PC-3 (cell line): ENCODE results near the gene SLC22A2. TPM values are rescaled to one million over a fixed set of nuclear protein-coding genes. Genes with fewer than 3 reads are reported as not detected.
"Not testable (repeated sequence)": the region's sequence is repeated elsewhere in the genome, so short reads cannot be mapped to it uniquely, and the experiment has no call there.

Experiments used
- ATAC-seq: fragments of 200-7000 bp; cut with Tn5 transposase; 2 replicates; pipeline ENCODE4 v1.9.1; 2020; ENCODE audit warnings: mild to moderate bottlenecking, moderate library complexity
- BruUV-seq: library from RNA; stranded (reverse); fragments of 400-500 nt; replicated peaks from 2 replicates; lab custom pipeline; 2021; lab: Mats Ljungman, UMichigan
- CTCF ChIA-PET: fragments of 300-600 bp; sonication (Branson Sonifier 250); formaldehyde crosslinking; loops from one replicate; lab custom pipeline; 2022; ENCODE audit warnings: antibody characterized with exemption; lab: Charles Lee
- POLR2A ChIA-PET: fragments of 300-600 bp; sonication (Branson Sonifier 250); formaldehyde crosslinking; loops from one replicate; lab custom pipeline; 2022; ENCODE audit warnings: antibody characterized with exemption; ENCODE audit not compliant: unreplicated experiment; lab: Charles Lee
- DNase-seq: peaks from one replicate; pipeline ENCODE4 v3.0.0-alpha.2; 2015
- H2AFZ ChIP-seq: fragments of 300-600 bp; sonication (generic); 2 replicates; pipeline ENCODE4 v1.6.0; 2016; ENCODE audit warnings: antibody characterized with exemption, low read length
- H3F3A ChIP-seq: fragments of 300-600 bp; sonication (generic); one replicate; pipeline ENCODE4 v1.6.0; 2017; ENCODE audit warnings: antibody characterized with exemption, low read length, control low read depth, mild to moderate bottlenecking; ENCODE audit not compliant: unreplicated experiment
- H3K27ac ChIP-seq: fragments of 300-600 bp; sonication (generic); 2 replicates; pipeline ENCODE4 v1.5.1; 2016; ENCODE audit warnings: mild to moderate bottlenecking, low read length
- H3K27me3 ChIP-seq: fragments of 300-600 bp; sonication (generic); 2 replicates; pipeline ENCODE4 v1.6.1; 2016; ENCODE audit warnings: low read length, mixed read lengths
- H3K36me3 ChIP-seq: fragments of 300-600 bp; sonication (generic); 2 replicates; pipeline ENCODE4 v1.6.1; 2016; ENCODE audit warnings: low read depth, mixed run types, low read length, mixed read lengths
- H3K4me1 ChIP-seq: fragments of 300-600 bp; sonication (generic); 2 replicates; pipeline ENCODE4 v1.5.1; 2016; ENCODE audit warnings: low read length; ENCODE audit not compliant: insufficient read depth
- H3K4me2 ChIP-seq: fragments of 300-600 bp; sonication (generic); 2 replicates; pipeline ENCODE4 v1.6.0; 2016; ENCODE audit warnings: low read length
- H3K4me3 ChIP-seq: fragments of 300-600 bp; sonication (generic); 2 replicates; pipeline ENCODE4 v1.5.1; 2016; ENCODE audit warnings: mild to moderate bottlenecking, low read length, mixed read lengths
- H3K79me2 ChIP-seq: fragments of 300-600 bp; sonication (generic); 2 replicates; pipeline ENCODE4 v1.6.1; 2017; ENCODE audit warnings: low read length, mixed read lengths
- H3K9ac ChIP-seq: fragments of 300-600 bp; sonication (generic); 2 replicates; pipeline ENCODE4 v1.6.0; 2016; ENCODE audit warnings: mild to moderate bottlenecking, low read length
- H3K9me2 ChIP-seq: fragments of 300-600 bp; sonication (generic); replicated peaks from 2 replicates; pipeline ENCODE4 v1.6.1; 2016; ENCODE audit warnings: mixed run types, low read length, mixed read lengths
- H3K9me3 ChIP-seq: fragments of 300-600 bp; sonication (generic); 2 replicates; pipeline ENCODE4 v1.6.1; 2016; ENCODE audit warnings: low read length, mixed read lengths
- H4K20me1 ChIP-seq: fragments of 300-600 bp; sonication (generic); 2 replicates; pipeline ENCODE4 v1.6.1; 2016; ENCODE audit warnings: low read length, mixed read lengths
- EZH2 ChIP-seq: fragments of 300-600 bp; sonication (generic); IDR thresholded peaks from one replicate; pipeline ENCODE4 v1.6.1; 2017; ENCODE audit warnings: antibody characterized with exemption, mild to moderate bottlenecking, low read length; ENCODE audit not compliant: unreplicated experiment
- EZH2phosphoT487 ChIP-seq: fragments of 300-600 bp; sonication (generic); IDR thresholded peaks from 2 replicates; pipeline ENCODE4 v1.6.1; 2018; ENCODE audit warnings: mild to moderate bottlenecking, antibody characterized with exemption, low read length, borderline replicate concordance
- intact Hi-C: fragments of 100-400 bp; cut with micrococcal nuclease; formaldehyde crosslinking; loops from 2 replicates; pipeline ENCODE4 v1.9.0; 2023
- total RNA-seq: library from RNA; depleted of rRNA; stranded (reverse); fragments of >200 nt; gene quantifications from 2 replicates; pipeline ENCODE4 v1.2.3, GENCODE V29; 2014
- TF ChIP-seq, protein P1 (sequence below): fragments of 300-600 bp; sonication (generic); conservative IDR thresholded peaks from 2 replicates; pipeline ENCODE4 v1.5.1; 2017; ENCODE audit warnings: antibody characterized with exemption, low read depth, mild to moderate bottlenecking, low read length

SLC22A2 gene
- total RNA-seq, 1 experiment from 2014 or later = not detected

DNA sequence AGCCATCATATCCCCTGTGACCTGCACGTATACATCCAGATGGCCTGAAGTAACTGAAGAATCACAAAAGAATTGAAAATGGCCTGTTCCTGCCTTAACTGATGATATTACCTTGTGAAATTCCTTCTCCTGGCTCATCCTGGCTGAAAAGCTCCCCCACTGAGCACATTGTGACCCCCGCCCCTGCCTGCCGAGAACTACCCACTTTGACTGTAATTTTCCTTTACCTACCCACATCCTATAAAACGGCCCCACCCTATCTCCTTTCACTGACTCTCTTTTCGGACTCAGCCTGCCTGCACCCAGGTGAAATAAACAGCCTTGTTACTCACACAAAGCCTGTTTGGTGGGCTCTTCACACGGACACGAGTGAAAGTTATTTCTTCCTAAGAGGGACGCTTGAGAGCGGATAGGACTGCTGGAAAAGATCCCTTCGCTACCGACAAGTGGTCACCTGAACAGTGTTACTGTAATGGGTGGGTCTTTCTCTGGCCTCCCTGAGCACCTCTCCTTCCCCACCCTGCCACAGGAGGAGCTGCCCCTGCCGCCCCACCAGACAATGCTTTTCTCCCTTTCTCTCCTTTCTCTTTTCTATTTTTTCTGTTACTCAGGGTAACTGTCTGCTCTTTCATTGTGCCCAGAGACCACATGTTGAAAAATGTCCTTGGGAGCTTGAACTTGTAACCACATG, 24.5 kb downstream of the SLC22A2 start:
- H3K27me3 ChIP-seq, H3K4me2 ChIP-seq, H3K36me3 ChIP-seq, H3K9me2 ChIP-seq, ATAC-seq, H3K9ac ChIP-seq, H3K4me3 ChIP-seq, POLR2A ChIA-PET, CTCF ChIA-PET, H3K79me2 ChIP-seq, DNase-seq, H3K9me3 ChIP-seq, H3K27ac ChIP-seq, H2AFZ ChIP-seq, H3F3A ChIP-seq, H4K20me1 ChIP-seq, intact Hi-C loops, BruUV-seq: not testable (repeated sequence)
- peaks cover 26% of the 10 kb centered on the region for H3K4me1 ChIP-seq

- H3K4me1 ChIP-seq = no peaks in the 10 kb centered on the region
- intact Hi-C loops = no loop called here
- H3K9me3 ChIP-seq = no peaks in the 10 kb centered on the region
- no peaks in the 10 kb centered on the region for H3K36me3 ChIP-seq
- ChIA-PET POLR2A (no interaction called here), CTCF (no interaction called here)
- H3K4me3 ChIP-seq = no peak overlapping the region
- H3K9me2 ChIP-seq = no peaks in the 10 kb centered on the region
- no peak overlapping the region for H3K9ac ChIP-seq
- no peak overlapping the region for H3K27ac ChIP-seq
- H2AFZ ChIP-seq = no peak overlapping the region
- ATAC-seq (no peak), DNase-seq (no peak)
- H3K4me2 ChIP-seq = no peak overlapping the region
- no TSS peak for BruUV-seq
- no peaks in the 10 kb centered on the region for H3K27me3 ChIP-seq
- no peaks in the 10 kb centered on the region for H3F3A ChIP-seq
- no peak for TF ChIP-seq EZH2
- no peak for TF ChIP-seq EZH2phosphoT487
- TF ChIP-seq, protein P1, sequence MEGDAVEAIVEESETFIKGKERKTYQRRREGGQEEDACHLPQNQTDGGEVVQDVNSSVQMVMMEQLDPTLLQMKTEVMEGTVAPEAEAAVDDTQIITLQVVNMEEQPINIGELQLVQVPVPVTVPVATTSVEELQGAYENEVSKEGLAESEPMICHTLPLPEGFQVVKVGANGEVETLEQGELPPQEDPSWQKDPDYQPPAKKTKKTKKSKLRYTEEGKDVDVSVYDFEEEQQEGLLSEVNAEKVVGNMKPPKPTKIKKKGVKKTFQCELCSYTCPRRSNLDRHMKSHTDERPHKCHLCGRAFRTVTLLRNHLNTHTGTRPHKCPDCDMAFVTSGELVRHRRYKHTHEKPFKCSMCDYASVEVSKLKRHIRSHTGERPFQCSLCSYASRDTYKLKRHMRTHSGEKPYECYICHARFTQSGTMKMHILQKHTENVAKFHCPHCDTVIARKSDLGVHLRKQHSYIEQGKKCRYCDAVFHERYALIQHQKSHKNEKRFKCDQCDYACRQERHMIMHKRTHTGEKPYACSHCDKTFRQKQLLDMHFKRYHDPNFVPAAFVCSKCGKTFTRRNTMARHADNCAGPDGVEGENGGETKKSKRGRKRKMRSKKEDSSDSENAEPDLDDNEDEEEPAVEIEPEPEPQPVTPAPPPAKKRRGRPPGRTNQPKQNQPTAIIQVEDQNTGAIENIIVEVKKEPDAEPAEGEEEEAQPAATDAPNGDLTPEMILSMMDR = no peak
- H3K79me2 ChIP-seq = no peaks in the 10 kb centered on the region
- H4K20me1 ChIP-seq = no peaks in the 10 kb centered on the region
These were observed 30.9 kb downstream of the SLC22A2 start for GRCh38 chr6:160227769-160228161.

GRCh38 chr6:160227038-160227768, 31.4 kb downstream of the SLC22A2 start:
- no peaks in the 10 kb centered on the region for H3K9me2 ChIP-seq
- no peaks in the 10 kb centered on the region for H3K9me3 ChIP-seq
- no peaks in the 10 kb centered on the region for H3K27me3 ChIP-seq
- no peak overlapping the region for H3K27ac ChIP-seq
- no peak overlapping the region for H3K4me3 ChIP-seq
- H3K4me1 ChIP-seq = no peaks in the 10 kb centered on the region
- H2AFZ ChIP-seq = no peak overlapping the region
- DNase-seq = no peak
- H3K4me2 ChIP-seq = no peak overlapping the region
- TF ChIP-seq EZH2 = no peak
- no peak for TF ChIP-seq EZH2phosphoT487
- TF ChIP-seq, protein P1 = no peak
- no peak for ATAC-seq
- no peak overlapping the region for H3K9ac ChIP-seq
- BruUV-seq = no TSS peak
- H3F3A ChIP-seq = no peaks in the 10 kb centered on the region
- no peaks in the 10 kb centered on the region for H3K36me3 ChIP-seq
- POLR2A ChIA-PET = no interaction called here
- intact Hi-C loops = no loop called here
- no peaks in the 10 kb centered on the region for H4K20me1 ChIP-seq
- CTCF ChIA-PET = no interaction called here
- H3K79me2 ChIP-seq = no peaks in the 10 kb centered on the region
